ENCODE data around the gene HS3ST5.

DNA sequence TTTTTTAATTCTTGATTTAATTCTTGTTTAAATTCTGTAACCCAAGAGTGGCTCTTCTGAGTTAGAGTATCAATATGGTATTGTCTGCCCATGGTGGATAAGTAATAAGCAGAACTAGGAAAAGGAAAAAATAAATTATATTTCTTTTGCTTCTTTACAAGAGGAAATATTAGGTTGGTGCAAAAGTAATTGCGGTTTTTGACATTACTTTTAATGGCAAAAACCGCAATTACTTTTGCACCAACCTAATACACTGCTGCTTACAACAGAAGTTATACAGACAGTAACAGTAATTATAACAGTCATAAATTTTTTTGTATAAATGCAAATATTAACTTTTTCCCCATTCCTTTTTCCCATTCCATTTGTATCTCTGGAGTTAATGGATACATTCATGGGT, 65.6 kb downstream of the HS3ST5 start:
- TF ChIP-seq, protein P1, sequence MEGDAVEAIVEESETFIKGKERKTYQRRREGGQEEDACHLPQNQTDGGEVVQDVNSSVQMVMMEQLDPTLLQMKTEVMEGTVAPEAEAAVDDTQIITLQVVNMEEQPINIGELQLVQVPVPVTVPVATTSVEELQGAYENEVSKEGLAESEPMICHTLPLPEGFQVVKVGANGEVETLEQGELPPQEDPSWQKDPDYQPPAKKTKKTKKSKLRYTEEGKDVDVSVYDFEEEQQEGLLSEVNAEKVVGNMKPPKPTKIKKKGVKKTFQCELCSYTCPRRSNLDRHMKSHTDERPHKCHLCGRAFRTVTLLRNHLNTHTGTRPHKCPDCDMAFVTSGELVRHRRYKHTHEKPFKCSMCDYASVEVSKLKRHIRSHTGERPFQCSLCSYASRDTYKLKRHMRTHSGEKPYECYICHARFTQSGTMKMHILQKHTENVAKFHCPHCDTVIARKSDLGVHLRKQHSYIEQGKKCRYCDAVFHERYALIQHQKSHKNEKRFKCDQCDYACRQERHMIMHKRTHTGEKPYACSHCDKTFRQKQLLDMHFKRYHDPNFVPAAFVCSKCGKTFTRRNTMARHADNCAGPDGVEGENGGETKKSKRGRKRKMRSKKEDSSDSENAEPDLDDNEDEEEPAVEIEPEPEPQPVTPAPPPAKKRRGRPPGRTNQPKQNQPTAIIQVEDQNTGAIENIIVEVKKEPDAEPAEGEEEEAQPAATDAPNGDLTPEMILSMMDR (IDR thresholded peaks at IDR 0.05) = no peak
- TF ChIP-seq POLR2A (IDR thresholded peaks at IDR 0.05) = no peak
